AG04449 (cell line): ENCODE results near the gene PARP12.

Source experiments
- CTCF ChIA-PET: fragments of 350-600 bp; formaldehyde crosslinking; extraction: SDS; loops from one replicate; lab custom pipeline; 2021; ENCODE audit warnings: antibody characterized with exemption; lab: Yijun Ruan, JAX
- POLR2A ChIA-PET: fragments of 400-600, 350-600 bp; formaldehyde crosslinking; extraction: SDS; loops from one replicate; lab custom pipeline; 2020; ENCODE audit warnings: antibody characterized with exemption, inconsistent platforms; lab: Yijun Ruan, JAX
- DNase-seq: peaks from one replicate; pipeline ENCODE4 v3.0.0-alpha.2; 2010; ENCODE audit warnings: low read depth, low spot score
- H3K4me3 ChIP-seq: 2 replicates; pipeline ENCODE4 v1.5.1; 2011; ENCODE audit warnings: low read depth, mild to moderate bottlenecking, control low read depth, low read length
- TF ChIP-seq, protein P1 (sequence below): IDR thresholded peaks from one replicate; pipeline ENCODE4 v1.5.1; 2011; ENCODE audit warnings: mild to moderate bottlenecking, moderate library complexity, low read length, control low read depth, inconsistent platforms; ENCODE audit not compliant: insufficient read depth; ENCODE audit errors: missing control alignments

PARP12 gene

DNA sequence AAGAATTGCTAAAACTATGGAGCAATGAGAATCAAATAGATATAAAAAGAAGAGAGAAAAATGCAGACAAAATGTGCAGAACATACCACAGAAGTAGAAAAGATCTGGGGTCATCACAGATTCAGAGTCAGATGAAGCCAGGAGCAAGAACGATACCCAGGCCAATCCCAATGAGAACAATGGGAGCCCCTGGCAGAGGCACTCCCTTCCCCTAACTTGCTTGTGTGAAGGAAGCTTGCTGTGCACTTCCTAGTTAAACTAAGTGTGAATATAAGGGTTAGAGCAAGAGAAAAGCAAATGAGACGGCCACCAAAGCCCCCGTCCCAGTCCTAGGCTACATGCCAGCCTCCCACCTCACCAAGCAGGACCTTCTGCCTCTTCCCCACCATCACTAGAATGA lies 12.7 kb downstream of the PARP12 start:
- no peak overlapping the region for H3K4me3 ChIP-seq
- POLR2A ChIA-PET, result no interaction called here
- CTCF ChIA-PET, result interaction anchor here (1.3 kb wide), 1 partner anchor 44 kb away, joined by 3 read pairs; no protein-coding TSS in a partner anchor
- TF ChIP-seq, protein P1, sequence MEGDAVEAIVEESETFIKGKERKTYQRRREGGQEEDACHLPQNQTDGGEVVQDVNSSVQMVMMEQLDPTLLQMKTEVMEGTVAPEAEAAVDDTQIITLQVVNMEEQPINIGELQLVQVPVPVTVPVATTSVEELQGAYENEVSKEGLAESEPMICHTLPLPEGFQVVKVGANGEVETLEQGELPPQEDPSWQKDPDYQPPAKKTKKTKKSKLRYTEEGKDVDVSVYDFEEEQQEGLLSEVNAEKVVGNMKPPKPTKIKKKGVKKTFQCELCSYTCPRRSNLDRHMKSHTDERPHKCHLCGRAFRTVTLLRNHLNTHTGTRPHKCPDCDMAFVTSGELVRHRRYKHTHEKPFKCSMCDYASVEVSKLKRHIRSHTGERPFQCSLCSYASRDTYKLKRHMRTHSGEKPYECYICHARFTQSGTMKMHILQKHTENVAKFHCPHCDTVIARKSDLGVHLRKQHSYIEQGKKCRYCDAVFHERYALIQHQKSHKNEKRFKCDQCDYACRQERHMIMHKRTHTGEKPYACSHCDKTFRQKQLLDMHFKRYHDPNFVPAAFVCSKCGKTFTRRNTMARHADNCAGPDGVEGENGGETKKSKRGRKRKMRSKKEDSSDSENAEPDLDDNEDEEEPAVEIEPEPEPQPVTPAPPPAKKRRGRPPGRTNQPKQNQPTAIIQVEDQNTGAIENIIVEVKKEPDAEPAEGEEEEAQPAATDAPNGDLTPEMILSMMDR, result no peak
- no peak for DNase-seq

DNA sequence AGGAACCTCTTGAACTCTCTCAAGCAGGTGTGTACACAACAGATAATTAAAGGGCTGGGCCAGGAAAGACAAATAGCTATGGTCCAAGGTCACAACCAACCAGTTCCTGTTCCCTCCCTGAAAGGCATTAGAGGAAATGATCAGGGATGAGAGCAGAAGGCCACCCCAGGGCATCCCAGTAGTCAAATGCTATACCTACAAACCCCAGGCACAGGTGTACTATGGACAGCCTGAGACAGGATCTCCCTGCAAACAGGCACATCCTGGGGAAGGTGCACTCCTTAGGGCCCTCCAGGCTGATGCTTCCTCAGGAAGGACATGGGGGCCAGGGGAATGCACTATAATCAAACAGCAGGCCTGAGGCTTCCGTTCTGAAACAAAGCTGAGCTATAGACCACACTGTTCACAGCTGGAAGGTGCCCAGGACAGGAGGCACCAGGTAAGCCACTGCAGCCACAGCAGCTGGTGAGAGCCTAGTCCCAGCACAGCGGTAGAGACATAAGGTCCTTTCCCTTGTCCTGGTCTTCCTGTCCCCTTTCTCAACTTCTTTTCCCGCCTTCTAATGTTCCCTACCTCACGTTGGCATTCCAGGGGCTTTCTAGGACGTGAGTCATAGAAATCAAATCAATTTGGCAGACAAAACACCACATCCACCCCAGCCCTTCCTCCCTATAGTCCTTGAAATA lies 13.3 kb downstream of the PARP12 start:
- DNase-seq, result no peak
- POLR2A ChIA-PET, result no interaction called here
- CTCF ChIA-PET, result interaction anchor here (1.4 kb wide), 1 partner anchor 8 kb away, joined by 3 read pairs; no protein-coding TSS in a partner anchor

DNA sequence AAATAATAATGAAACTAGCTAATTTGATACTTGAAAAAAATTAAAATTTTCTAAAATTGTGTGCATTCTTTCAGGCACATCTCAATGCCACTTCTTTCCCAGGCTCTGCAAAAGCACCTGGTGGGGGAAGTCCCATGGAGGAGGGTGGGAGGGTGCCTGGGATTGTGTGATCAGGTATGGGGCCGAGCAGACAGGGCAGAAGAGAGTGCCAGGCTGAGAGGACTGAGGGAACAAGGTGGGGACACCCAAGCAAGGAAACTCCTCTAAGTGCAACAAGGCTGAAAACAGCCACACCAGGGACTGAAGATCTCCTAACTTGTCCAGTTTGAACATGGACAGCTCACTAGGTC lies 13.8 kb downstream of the PARP12 start:
- H3K4me3 ChIP-seq, result no peak overlapping the region
- TF ChIP-seq, protein P1, result no peak
- POLR2A ChIA-PET, result no interaction called here
- CTCF ChIA-PET, result interaction anchor here (1.4 kb wide), 1 partner anchor 8 kb away, joined by 3 read pairs; no protein-coding TSS in a partner anchor
- no peak for DNase-seq

More for the DNA sequence above, 13.3 kb downstream of the PARP12 start:
- TF ChIP-seq, protein P1, result no peak
- H3K4me3 ChIP-seq, result no peak overlapping the region

DNA sequence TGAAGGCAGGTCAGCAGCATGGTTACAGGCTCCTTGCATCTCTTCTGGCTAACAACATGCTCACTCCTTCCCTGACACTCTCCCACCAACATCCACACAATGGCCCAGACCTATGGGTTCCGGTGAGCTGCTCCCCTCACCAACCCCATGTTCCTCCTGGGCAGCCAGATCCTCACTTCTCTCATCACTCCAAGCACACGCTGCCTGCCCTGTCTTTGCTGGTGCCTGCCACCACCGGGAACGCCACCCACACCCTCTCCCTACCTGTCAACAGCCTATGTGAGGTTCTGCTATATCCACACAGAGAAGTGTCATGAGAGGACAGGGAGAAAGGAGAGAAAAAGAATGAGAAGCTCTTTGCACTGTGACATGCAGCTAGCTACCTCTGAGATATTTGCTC lies 14.6 kb downstream of the PARP12 start:
- H3K4me3 ChIP-seq, result no peak overlapping the region
- ChIA-PET CTCF (interaction anchor here (1.4 kb wide), 1 partner anchor 9 kb away, joined by 3 read pairs; no protein-coding TSS in a partner anchor), POLR2A (no interaction called here)
- TF ChIP-seq, protein P1, result no peak
- DNase-seq, result no peak

DNA sequence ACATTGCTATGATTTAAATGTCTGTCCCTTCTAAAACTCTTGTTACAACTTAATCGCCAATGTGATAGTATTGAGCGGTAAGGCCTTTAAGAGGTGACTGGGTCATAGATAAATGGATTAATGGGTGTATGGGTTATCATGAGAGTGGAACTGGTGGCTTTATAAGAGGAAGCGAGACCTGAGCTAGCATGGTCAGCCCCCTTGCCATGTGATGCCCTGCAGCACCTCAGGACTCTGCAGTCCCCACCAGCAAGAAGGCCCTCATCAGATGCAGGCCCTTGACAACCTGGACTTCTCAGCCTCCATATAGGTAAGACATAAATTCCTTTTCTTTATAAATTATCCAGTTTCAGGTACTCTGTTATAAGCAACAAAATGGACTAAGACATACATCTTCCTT lies 15.6 kb downstream of the PARP12 start:
- no peak overlapping the region for H3K4me3 ChIP-seq
- ChIA-PET POLR2A (no interaction called here), CTCF (no interaction called here)
- DNase-seq, result no peak
- TF ChIP-seq, protein P1, result no peak

DNA sequence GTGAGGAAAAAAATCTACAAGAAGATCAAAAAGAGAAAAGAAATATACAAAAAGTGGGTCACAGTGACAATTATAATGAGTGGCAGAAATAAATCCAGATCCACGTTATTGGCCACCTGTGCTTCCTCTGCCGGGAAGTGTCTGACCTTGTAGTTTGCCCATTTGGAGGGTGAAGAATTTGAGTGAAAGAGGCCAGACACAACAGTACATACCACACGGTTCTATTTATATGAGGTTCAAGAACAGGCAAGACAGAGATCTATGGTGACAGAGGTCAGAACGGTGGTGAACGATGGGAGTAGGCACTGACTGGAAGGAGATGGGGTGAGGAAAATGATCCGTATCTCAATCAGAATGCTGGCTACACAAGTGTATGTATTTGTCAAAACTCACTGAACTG lies 17.1 kb downstream of the PARP12 start:
- ChIA-PET POLR2A (no interaction called here), CTCF (no interaction called here)
- no peak overlapping the region for H3K4me3 ChIP-seq
- no peak for DNase-seq
- TF ChIP-seq, protein P1, result no peak
